Small intestine (tissue), 7 donors: ENCODE data around the gene PRR15. TPM values are rescaled to one million over a fixed set of nuclear protein-coding genes. Genes with fewer than 3 reads are reported as not detected.

ENCODE experiments used
- DNase-seq, 2 donors: peaks; one replicate each; pipeline versions ENCODE4 v3.0.0 to v3.0.0-alpha.2; 2013
- FAIRE-seq: peaks from 2 replicates; lab custom pipeline; 2012; peaks lifted over from hg19 to GRCh38; lab: Jason Lieb, UNC
- H3K27ac ChIP-seq, 3 donors: one replicate each; pipeline ENCODE4 v1.5.1; 2013; ENCODE audit warnings: low read length in 2 of 3, mild to moderate bottlenecking in 2 of 3, control low read depth in 1 of 3, inconsistent platforms in 1 of 3, low read depth in 1 of 3, moderate library complexity in 1 of 3
- H3K27me3 ChIP-seq, 3 donors: one replicate each; pipeline ENCODE4 v1.6.1; 2013; ENCODE audit warnings: low read length in 3 of 3, inconsistent platforms in 1 of 3; ENCODE audit not compliant: control insufficient read depth in 3 of 3, insufficient read depth in 3 of 3
- H3K36me3 ChIP-seq, 3 donors: one replicate each; pipeline ENCODE4 v1.6.1; 2013; ENCODE audit warnings: low read length in 3 of 3, inconsistent platforms in 1 of 3, low read depth in 1 of 3, mild to moderate bottlenecking in 1 of 3, moderate library complexity in 1 of 3; ENCODE audit not compliant: control insufficient read depth in 3 of 3, insufficient read depth in 2 of 3
- H3K4me1 ChIP-seq, 3 donors: one replicate each; pipeline ENCODE4 v1.6.1; 2013; ENCODE audit warnings: low read length in 2 of 3, inconsistent platforms in 1 of 3, low read depth in 1 of 3, mild to moderate bottlenecking in 1 of 3, moderate library complexity in 1 of 3; ENCODE audit not compliant: control insufficient read depth in 3 of 3, insufficient read depth in 2 of 3
- H3K4me3 ChIP-seq, 3 donors: one replicate each; pipeline ENCODE4 v1.5.1; 2013; ENCODE audit warnings: low read length in 3 of 3, control low read depth in 1 of 3, inconsistent platforms in 1 of 3, low read depth in 1 of 3, mild to moderate bottlenecking in 1 of 3, moderate library complexity in 1 of 3
- H3K9me3 ChIP-seq, 2 donors: one replicate each; pipeline ENCODE4 v1.6.1; 2013; ENCODE audit warnings: low read depth in 1 of 2, low read length in 1 of 2; ENCODE audit not compliant: control insufficient read depth in 2 of 2, insufficient read depth in 1 of 2
- WGBS, 3 donors: extraction: QIAGEN DNeasy Blood & Tissue Kit; methylation state at CpG; one replicate each; pipeline ENCODE4 v1.1.7; 2013; 5-methylcytosine and 5-hydroxymethylcytosine counted together
- polyA plus RNA-seq, 4 donors: library from polyadenylated mRNA; stranded (reverse) in 3 of 4; unstranded in 1 of 4; fragments of 200-250 nt in 3 of 4; fragments of 120-200 nt in 1 of 4; gene quantifications; one replicate each; pipeline versions ENCODE4 v1.2.1 to v1.2.3, GENCODE V29; 2013
- donor health status: healthy with polysubstance abuse.
- donor health status: control.
- donor health status: control.
- donor health status: Bipolar disorder and iron deficiency.
- donor health status: healthy.

Gene PRR15
- polyA plus RNA-seq, 4 donors, result 58.9 to 179 (median 118) TPM

DNA sequence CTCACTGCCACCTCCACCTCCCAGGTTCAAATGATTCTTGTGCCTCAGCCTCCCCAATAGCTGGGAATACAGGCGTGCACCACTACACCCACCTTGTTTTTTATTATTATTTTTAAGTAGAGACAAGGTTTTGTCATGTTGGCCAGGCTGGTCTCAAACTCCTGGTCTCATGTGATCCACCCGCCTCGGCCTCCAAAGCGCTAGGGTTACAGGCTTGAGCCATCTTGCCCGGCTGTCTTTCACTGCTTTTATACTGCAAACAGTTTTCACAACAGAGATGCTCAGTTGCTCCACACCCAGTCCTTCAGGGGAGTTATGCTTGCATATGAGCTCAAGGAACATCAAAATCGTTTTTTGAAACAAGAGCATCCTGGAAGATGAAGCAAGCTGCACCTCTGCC is 1.3 kb upstream of the PRR15 start:
- H3K27ac ChIP-seq, result peak overlapping the region in 1 of 3 donors; percentile 99
- DNase-seq (peak; percentile 23 to 37), FAIRE-seq (no peak)
- H3K4me3 ChIP-seq, result peak overlapping the region in 2 of 3 donors; percentile 87 to 96
- peaks cover 0 to 28% (median 8%) of the 10 kb centered on the region in 3 donors for H3K27me3 ChIP-seq
- H3K36me3 ChIP-seq, result peaks cover 0 to 11% (median 0%) of the 10 kb centered on the region in 3 donors
- no peaks in the 10 kb centered on the region for H3K9me3 ChIP-seq
- H3K4me1 ChIP-seq, result peaks cover 0 to 7% (median 0%) of the 10 kb centered on the region in 3 donors
- WGBS, 3 donors, result 45 to 74% (median 56%) methylated on average over 6 of the region's 6 CpGs

DNA sequence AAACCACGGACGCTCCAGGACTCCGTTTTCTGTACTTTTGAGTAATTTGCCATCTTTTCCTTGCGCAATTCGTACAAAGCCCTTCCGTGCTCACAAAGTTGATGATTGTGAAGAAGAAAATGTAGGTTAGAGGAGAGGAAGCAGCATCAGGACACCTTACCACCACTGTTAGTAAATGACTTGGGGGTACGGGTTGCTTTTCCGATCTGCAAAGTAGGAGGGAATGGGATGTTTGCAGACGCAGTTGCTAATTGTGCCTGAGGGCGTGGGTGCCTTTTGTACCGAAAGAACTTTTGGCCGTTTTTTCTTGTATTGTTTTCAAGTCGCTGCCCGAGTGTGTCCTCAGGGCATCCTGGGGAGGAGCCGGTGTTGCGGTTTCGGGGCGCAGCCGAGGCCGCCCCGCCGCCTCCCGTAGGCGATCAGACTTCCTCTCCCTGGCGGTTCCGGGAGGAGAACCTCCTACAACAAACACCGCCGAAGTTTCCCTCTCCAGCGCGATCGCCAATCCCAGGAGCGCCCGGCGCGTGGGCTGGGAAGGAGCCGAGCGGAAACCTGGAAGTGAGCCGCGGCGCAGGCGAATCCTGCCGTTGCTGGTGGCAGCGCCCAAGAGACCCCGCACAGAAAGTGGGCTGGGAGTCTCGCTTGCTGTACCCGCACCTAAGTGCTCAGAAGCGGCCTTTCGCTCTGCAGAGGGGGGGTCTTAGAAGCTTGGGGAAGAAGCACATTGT is 1.0 kb downstream of the PRR15 start:
- H3K4me3 ChIP-seq, result peak overlapping the region; percentile 31 to 96 (median 87)
- no peaks in the 10 kb centered on the region for H3K9me3 ChIP-seq
- peaks cover 0 to 28% (median 8%) of the 10 kb centered on the region in 3 donors for H3K27me3 ChIP-seq
- WGBS, 3 donors, result 0 to 1% (median 1%) methylated on average over 46 to 48 of the region's 48 CpGs
- DNase-seq (peak; percentile 71 to 79), FAIRE-seq (no peak)
- peaks cover 0 to 14% (median 0%) of the 10 kb centered on the region in 3 donors for H3K36me3 ChIP-seq
- H3K27ac ChIP-seq, result peak overlapping the region; percentile 91 to 99 (median 99)
- peaks cover 0 to 12% (median 0%) of the 10 kb centered on the region in 3 donors for H3K4me1 ChIP-seq

DNA sequence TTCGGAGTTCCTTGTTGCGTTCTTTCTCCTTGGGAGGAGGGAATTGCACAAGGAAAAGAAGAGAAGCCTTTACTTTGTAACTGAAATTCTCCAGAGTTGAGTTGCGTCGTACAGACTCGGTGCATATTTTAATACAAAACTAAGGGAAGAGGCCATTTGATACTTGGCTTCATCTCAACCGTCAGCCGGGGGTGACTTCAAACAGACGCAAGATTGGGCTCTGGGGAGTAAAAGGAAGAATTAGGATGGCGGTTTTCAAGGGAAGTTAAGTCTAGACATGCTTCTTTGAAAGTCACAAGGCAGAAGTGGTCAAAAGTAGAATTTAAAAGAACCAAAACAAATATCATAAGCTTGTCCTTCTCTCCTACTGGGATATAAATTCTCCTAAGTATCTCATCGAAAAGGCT is 1.6 kb downstream of the PRR15 start:
- 0 to 2% (median 2%) methylated on average over 10 of the region's 10 CpGs for WGBS, 3 donors
- H3K36me3 ChIP-seq, result peaks cover 0 to 14% (median 0%) of the 10 kb centered on the region in 3 donors
- FAIRE-seq (no peak), DNase-seq (no peak)
- peaks cover 0 to 15% (median 0%) of the 10 kb centered on the region in 3 donors for H3K4me1 ChIP-seq
- H3K4me3 ChIP-seq, result peak overlapping the region; percentile 31 to 96 (median 87)
- no peaks in the 10 kb centered on the region for H3K9me3 ChIP-seq
- H3K27me3 ChIP-seq, result peaks cover 0 to 28% (median 8%) of the 10 kb centered on the region in 3 donors
- peak overlapping the region; percentile 91 to 99 (median 99) for H3K27ac ChIP-seq

DNA sequence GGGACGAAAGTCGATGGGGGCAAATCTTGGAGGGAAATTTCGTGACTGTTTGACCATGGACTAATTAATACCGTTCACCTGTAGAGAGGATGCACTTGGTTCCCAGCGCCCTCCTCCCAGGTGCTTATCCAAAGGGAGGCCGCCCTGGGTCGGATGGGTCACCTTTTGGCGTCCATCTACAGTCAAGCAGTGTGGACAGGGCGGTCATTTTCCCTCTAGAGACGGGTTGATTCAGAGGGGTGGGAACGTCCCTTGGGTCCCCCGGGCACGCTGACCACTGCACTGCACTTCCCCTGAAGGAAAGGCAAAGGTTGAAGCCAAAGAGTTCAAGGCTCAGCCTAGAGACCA is 2.0 kb downstream of the PRR15 start:
- H3K27ac ChIP-seq, result peak overlapping the region; percentile 91 to 99 (median 99)

DNA sequence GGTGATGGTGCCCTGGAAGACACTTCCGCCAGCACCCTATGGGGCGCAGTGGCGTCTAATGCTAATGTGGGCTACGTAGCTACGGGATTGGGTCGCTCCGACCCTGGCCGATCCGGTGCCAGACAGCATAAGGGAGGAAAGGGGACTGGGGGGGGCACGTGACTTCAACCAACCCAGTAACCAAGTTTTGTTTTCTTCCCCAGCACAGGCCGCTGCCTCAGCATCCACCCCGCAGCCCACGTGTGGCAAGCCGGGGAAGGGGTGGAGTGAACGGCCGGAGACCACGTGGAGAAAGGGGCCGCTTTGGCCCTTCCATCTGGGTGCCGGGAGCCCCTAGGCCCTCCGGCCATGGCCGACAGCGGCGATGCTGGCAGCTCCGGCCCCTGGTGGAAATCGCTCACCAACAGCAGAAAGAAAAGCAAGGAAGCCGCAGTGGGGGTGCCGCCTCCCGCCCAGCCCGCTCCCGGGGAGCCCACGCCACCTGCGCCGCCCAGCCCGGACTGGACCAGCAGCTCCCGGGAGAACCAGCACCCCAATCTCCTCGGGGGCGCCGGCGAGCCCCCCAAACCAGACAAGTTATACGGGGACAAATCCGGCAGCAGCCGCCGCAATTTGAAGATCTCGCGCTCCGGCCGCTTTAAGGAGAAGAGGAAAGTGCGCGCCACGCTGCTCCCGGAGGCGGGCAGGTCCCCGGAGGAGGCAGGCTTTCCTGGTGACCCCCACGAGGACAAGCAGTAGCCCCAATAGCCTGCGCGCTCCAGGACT is 2.5 kb downstream of the PRR15 start:
- peak overlapping the region; percentile 91 to 99 (median 99) for H3K27ac ChIP-seq
- peaks cover 0 to 15% (median 0%) of the 10 kb centered on the region in 3 donors for H3K4me1 ChIP-seq
- peaks cover 0 to 16% (median 0%) of the 10 kb centered on the region in 3 donors for H3K36me3 ChIP-seq
- peak overlapping the region; percentile 37 to 96 (median 87) for H3K4me3 ChIP-seq
- DNase-seq (peak; percentile 67 to 73), FAIRE-seq (no peak)
- H3K9me3 ChIP-seq, result no peaks in the 10 kb centered on the region
- WGBS, 3 donors, result 3 to 5% (median 4%) methylated on average over 45 to 56 of the region's 56 CpGs
- H3K27me3 ChIP-seq, result peaks cover 0 to 28% (median 8%) of the 10 kb centered on the region in 3 donors

More for the DNA sequence above, 2.0 kb downstream of the PRR15 start:
- Histone ChIP-seq H3K4me1 (peaks cover 0 to 15% (median 0%) of the 10 kb centered on the region in 3 donors), H3K9me3 (no peaks in the 10 kb centered on the region), H3K27me3 (peaks cover 0 to 28% (median 8%) of the 10 kb centered on the region in 3 donors), H3K36me3 (peaks cover 0 to 16% (median 0%) of the 10 kb centered on the region in 3 donors), H3K4me3 (peak overlapping the region; percentile 37 to 96 (median 87))
- no peak for DNase-seq
- 4 to 23% (median 11%) methylated on average over 13 of the region's 13 CpGs for WGBS, 3 donors
- no peak for FAIRE-seq

DNA sequence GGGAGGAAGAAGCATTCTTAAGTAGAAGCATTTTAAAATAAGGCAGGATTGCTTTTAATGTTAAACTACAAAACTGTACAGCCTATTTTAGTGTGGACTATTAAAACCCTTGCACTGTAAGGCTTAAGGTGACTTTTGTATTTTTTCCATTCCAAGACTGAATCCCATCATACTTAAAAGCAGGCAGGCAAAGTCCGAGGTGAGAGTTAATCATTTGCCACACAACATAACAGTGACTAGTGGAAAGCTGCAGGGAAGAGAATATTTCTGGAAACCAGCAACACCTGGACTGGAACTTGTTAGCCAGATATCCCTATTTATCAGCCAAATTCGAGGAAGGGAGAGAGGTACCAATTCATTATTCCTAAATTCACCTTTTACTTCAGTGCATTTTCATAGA is 3.5 kb downstream of the PRR15 start:
- FAIRE-seq (no peak), DNase-seq (peak; percentile 84 to 87)
- peaks cover 0 to 16% (median 0%) of the 10 kb centered on the region in 3 donors for H3K36me3 ChIP-seq
- no peaks in the 10 kb centered on the region for H3K9me3 ChIP-seq
- H3K27ac ChIP-seq, result peak overlapping the region in 2 of 3 donors; percentile 99
- peaks cover 0 to 20% (median 2%) of the 10 kb centered on the region in 3 donors for H3K4me1 ChIP-seq
- peak overlapping the region in 2 of 3 donors; percentile 87 to 96 for H3K4me3 ChIP-seq
- 13 to 61% (median 35%) methylated on average over 2 of the region's 2 CpGs for WGBS, 3 donors
- peaks cover 0 to 28% (median 8%) of the 10 kb centered on the region in 3 donors for H3K27me3 ChIP-seq

DNA sequence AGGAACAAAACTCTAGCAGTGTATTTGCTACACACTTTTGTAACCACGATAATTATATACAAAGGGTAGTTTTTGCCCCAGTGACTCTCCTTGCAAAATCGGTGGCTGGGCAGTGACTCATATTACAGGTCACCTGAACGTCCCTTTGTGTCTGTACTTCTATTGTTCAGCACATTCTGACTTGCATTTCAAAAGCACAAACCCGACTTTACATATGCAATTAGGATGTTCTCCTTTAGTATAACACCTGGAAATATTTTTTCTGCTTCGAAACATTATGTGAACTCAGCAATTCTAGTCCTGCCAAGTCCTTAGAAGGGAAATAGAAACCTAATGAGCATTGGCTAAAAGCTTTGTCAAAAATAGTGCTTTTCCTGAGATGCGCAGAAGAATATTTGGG is 6.0 kb downstream of the PRR15 start:
- Histone ChIP-seq H3K36me3 (peaks cover 0 to 16% (median 0%) of the 10 kb centered on the region in 3 donors), H3K27ac (peak overlapping the region in 1 of 3 donors; percentile 5), H3K9me3 (no peaks in the 10 kb centered on the region), H3K4me1 (peaks cover 0 to 36% (median 4%) of the 10 kb centered on the region in 3 donors), H3K4me3 (no peak overlapping the region), H3K27me3 (peaks cover 0 to 11% (median 5%) of the 10 kb centered on the region in 3 donors)
- 28 to 43% (median 37%) methylated on average over 6 of the region's 6 CpGs for WGBS, 3 donors
- FAIRE-seq, result no peak
- peak; percentile 48 to 78 for DNase-seq

DNA sequence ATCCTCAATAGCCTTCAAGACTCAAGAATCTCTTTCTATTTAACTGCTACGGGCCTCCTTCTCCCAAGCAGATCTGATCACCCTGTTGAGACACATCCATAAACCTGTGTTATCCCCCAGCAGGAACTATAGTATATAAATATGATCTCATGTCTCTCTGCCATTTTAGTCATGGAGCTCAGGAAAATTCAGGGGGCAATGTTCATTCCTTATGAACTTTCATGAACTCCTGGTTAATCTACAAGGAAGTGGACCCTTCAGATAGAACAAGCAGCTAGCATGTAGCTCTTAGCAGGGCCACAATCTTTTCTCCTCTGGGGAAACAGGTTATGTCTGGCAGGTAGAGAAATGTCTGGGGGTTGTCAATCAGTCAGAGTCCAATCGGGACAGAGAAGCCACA is 8.9 kb downstream of the PRR15 start:
- Histone ChIP-seq H3K27ac (peak overlapping the region in 1 of 3 donors; percentile 81), H3K9me3 (peaks cover 0 to 6% of the 10 kb centered on the region in 2 donors), H3K4me1 (peaks cover 0 to 33% (median 4%) of the 10 kb centered on the region in 3 donors), H3K27me3 (no peaks in the 10 kb centered on the region), H3K36me3 (peaks cover 0 to 6% (median 0%) of the 10 kb centered on the region in 3 donors), H3K4me3 (no peak overlapping the region)
- FAIRE-seq (no peak), DNase-seq (peak; percentile 83 to 91)
- WGBS, 3 donors, result 28 to 65% (median 47%) methylated on average over 2 of the region's 2 CpGs
